HG02938 (cell line): Measurements from ENCODE around the gene ANO1.
"Not testable (repeated sequence)": the region's sequence is repeated elsewhere in the genome, so short reads cannot be mapped to it uniquely, and the experiment has no call there.

Experiments
- ATAC-seq: cut with Tn5 transposase; IDR thresholded peaks from one replicate; pipeline ENCODE4 v1.9.1; 2021; ENCODE audit warnings: mild to moderate bottlenecking, moderate library complexity; ENCODE audit not compliant: unreplicated experiment

The ANO1 gene

DNA sequence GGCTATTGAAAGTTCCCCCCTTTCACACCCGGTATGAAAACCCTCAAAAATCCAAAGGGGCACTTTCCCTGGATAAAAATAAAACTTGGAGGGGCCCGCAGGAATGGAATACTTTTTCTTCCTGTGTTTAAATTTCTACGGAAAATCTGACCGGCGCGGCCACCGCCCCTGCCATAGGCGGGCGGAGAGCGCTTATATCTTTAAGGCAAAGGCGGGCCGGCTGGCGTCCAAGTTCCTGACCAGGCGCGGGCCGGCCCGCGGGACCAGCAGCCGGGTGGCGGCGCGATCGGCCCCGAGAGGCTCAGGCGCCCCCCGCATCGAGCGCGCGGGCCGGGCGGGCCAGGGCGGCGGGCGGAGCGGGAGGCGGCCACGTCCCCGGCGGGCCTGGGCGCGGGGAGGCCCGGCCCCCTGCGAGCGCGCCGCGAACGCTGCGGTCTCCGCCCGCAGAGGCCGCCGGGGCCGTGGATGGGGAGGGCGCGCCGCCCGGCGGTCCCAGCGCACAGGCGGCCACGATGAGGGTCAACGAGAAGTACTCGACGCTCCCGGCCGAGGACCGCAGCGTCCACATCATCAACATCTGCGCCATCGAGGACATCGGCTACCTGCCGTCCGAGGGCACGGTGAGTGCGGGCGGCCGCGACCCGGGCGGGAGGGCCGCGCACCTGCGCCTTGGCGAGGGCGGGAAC is at the start of gene ANO1:
ANO1 (plus strand) TSS at position 223 of the 686 bp plus-strand sequence; CDS start at position 513, 290 bp downstream.
- no peak for ATAC-seq

DNA sequence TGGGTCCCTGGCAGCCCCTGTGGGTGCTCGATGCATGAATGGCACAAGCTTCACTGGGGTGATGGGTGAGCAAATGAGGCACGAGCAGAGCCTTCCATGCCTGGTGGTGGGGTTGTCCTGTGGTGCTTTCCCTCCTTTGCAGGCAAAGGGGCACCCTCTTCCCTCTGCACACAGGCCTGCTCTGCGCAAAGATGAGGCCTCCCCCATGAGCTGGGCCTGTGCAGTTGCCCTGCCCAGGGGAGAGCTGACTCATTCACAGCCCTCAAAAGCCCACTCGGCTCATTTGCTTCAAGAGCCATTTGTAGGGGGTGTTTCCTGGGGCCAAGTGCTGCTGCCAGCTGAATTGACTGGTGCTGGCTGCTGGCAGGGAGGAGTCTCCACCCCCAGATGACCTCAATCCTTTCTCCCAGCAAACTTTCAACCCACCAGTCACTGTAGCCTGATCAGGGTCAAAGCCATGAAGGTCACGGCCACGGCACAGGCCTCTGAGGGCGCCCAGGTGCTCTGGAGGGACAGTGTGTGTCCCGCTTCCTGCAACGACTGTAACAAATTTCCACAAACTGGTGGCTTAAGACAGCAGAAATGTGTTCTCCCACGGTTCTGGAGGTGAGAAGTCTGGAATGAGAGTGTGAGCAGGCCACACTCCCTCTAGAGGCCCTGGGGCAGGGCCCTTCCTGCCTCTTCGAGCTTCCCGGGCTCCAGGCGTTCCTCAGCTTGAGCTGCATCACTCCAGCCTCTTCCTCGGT is 48.8 kb upstream of the ANO1 start:
- ATAC-seq, result no peak

DNA sequence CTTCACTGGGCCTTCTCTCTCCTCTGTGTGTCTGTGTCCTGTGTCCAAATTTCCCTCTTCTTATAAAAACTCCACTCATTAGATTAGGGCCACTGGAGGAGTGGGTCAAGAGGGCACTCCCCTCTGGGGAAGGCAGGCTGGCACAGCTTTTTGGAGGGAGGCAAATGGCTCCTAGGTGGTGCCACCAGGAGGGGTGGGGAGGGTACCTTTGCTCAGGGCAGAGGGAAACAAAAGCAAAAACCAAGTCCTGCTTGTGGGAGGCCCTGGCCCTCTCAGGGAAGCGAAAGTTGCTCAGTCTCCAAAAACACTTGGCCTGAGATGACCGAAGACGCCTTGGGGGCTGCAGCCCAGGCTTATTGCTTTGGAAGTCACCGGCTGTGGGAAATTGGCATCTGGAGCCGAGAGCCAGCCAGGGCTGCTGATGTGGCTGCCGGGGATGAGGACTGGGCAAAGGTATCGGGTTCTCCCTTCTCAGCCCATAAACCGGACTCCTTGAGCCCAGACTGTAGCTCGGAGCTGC is 48.2 kb upstream of the ANO1 start:
- no peak for ATAC-seq

- ATAC-seq, result no peak
Measured at GRCh38 chr11:70030412-70030811, 47.7 kb upstream of the ANO1 start.

DNA sequence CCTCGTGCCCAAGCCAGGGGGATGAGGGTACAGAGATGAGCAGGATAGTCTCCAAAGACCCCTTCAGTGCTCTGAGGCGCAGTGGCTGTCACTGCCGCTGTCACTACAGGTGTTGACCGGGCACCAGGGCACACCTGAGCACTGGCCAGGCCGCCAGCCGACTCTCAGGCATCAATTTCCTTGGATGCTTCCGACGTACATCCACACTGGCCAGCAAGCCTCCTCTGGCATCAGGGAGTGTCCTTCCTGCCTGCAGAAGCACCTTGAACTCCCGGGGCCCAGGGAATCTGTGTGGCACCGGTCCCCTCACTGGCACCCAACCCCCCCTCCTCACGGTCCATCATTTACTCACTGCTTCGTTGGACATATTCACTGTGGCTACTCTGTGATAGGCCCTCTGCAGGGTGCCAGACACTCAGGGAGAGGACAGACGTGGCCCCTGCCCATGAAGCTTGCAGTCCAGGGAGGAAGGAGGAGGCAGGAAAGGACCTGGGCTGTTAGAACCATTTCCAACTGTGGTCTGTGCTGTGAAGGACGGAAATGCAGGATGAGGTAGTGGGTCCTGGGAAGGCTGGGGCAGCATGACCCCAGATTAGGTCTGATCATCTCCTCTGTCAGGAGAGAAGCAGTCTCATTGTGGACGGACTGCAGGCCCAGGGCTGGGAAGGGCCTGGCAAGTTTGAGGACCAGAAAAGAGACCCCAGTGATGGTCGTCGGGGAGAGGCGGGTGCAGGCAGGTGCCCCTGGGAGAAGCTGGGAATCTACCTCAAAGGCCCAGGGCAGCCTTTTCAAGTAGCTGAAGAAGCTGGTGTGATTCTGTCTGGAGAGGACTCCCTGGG is 46.3 kb upstream of the ANO1 start:
- ATAC-seq, result no peak

GRCh38 chr11:70032470-70032795 is 45.7 kb upstream of the ANO1 start:
- ATAC-seq, result no peak

DNA sequence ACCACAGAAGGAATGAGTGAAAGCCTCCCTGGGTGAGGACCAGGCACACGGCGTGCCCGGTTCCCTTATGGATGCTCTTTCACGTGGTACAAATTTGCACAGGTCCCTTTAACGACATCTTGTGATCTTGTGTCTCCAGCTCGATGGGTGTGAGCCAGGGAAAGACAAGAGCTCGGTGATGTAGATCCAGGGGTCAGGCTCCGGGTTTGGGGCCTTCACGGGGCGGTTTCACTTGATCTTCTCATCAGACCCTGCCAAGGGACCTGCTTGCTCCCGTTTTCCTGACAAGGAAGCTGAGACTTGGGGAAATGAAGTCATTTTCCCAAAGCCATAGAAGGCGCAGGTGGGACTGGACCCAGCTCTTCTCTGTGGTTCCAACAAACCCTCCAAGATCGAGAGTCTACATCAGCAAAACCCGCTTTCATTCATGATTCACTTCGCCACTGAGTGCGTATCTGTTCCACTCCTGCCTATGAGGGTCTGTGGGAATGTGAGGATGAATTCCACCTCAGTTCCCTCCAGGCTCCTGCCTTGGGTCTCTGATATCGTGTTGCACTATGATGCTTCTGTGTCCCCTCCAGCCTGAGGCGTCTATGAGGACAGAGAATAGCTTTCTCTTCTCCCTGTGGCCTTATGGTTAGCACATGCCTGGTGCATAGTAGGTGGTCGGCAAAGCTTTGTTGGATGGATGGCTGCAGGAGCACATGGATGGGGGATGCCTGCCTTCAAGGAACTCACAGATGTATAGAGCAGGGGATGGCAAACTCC is 45.0 kb upstream of the ANO1 start:
- ATAC-seq, result no peak

- ATAC-seq, result no peak
Measured at GRCh38 chr11:70033711-70034070, 44.4 kb upstream of the ANO1 start.

- ATAC-seq, result no peak
Measured at GRCh38 chr11:70034740-70035365, 43.3 kb upstream of the ANO1 start.

- not testable (repeated sequence) for ATAC-seq
Measured at GRCh38 chr11:70035665-70036064, 42.5 kb upstream of the ANO1 start.

DNA sequence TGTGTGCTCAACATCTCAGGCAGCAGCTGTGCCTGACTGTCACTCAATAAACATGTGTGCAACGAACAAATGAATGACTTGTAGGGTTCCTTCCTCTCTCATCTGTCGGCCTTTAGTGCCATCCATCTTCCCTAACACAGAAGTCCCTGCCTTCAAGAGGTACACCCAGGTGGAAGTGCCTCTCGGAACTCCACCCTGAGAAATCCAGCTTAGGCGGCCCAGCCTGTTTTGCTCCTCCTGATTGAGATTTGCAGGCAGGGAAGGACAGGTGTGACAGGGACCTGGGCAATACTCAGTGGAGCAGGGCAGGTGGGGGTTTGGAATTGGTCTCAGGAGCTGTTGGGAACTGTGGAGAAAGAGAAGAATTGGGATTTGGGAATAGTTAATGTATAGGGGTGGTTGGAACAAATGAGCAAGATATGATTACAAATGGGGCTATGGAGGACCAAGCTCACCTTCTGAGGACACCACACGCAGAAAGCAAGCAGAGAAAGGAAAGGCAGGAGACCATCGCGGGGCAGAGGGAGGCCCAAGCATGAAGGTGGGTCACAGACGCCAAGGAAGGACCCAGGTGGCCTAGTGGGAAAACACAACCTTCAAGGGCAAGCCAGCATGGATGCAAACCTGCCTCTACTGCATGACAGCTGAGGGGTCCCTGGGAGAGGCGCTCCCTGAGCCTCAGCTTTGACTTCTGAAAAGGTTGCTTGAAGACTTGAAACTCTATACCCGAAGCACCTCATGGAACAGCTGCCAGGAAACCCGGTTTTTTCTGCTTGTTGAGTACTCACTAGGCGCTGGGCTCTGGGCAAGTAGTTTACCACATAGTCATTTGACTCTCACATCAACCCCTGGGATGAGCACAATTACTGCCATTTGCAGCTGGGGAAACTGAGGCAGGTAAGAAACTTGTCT is 40.9 kb upstream of the ANO1 start:
- no peak for ATAC-seq

DNA sequence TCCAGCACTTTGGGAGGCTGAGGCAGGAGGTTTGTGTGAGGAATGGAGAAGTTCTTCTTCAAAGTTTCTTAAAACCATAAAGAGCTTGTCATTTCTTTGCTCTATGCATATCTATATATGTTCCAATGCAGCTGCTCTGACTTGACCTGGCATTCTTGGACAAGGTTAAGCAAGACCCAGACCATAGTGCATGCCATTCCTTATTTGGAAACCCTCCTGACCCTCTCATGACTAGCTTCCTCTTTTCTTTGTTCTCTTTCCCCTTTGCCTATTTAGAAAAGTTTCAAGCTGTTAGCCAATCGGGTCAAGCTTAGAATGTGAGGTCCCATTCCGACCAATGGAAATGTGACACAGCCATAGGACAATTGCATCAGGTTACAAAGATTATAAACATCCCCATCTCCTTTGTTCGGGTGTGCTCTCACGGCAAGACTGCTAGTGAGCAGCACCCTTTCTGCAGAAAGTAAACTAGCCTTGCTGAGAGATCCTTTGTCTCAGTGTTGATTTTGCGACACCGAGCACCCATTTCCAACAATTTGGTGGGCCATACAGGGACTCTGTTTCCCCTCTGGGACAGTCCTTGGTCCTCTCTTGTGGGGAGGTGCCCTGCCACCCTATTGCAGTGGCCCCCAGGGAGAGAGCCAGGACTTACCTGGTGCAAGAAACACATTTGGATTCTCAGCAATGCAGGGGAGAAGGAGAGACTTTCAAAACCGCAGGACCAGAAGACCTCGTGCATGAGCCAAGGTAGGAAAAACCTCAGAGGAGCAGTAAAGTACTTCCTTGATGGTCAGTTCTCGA is 39.9 kb upstream of the ANO1 start:
- no peak for ATAC-seq

GRCh38 chr11:70040452-70040851 is 37.7 kb upstream of the ANO1 start:
- no peak for ATAC-seq

GRCh38 chr11:70040869-70041501 is 37.1 kb upstream of the ANO1 start:
- no peak for ATAC-seq

DNA sequence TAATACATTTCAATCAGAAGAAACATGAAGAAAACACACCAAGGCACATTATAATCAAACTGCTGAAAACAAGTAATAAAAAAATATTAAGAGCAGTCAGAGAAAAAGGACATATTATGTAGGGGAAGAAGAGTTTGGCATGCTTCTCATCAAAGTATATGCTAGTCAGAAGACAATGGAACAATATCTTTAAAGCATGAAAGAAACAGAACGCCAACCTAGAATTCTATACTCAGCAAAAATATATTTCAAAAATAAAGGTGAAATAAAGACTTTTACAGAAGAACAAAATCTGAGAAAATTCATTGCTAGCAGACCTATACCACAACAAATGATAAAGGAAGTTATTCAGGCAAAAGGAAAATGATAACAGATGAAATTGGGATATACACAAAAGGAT is 34.6 kb upstream of the ANO1 start:
- ATAC-seq, result no peak

DNA sequence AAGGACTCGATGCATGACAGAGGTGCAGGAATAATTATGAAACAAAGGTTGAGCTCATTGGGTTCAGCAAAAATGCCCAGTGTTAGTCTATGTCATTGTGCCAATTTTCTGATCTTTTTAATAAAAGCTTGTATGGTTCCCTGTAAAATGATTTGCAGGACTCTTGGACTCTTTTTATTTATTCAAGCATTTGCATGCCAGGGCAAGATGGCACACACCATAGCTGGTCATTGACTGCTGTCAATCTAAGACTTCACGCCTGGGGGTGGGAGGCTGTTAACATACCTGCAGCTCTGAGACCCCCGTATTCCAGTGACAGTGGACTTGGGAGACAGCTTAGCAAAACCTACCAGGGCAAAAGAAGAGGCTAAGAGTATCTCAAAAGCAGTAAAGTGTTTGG is 32.0 kb upstream of the ANO1 start:
- ATAC-seq, result no peak

GRCh38 chr11:70048279-70049024 is 29.7 kb upstream of the ANO1 start:
- no peak for ATAC-seq
